Measurements from ENCODE around the gene ANP32E.
"Not testable (repeated sequence)": the region's sequence is repeated elsewhere in the genome, so short reads cannot be mapped to it uniquely, and the experiment has no call there.

DNA sequence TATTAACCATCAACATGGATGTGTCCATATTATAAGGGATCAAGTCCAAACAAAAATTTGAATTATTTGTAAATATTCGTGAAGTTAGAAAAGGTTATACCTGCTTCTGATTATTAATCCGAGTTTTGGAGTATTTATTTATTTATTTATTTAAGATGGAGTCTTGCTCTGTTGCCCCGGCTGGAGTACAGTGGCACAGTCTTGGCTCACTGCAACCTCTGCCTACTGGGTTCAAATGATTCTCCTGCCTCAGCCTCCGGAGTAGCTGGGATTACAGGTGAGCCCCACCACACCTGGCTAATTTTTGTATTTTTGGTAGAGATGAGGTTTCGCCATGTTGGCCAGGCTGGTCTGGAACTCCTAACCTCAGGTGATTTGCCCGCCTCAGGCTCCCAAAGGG, 20.1 kb downstream of the ANP32E start:
- TF ChIP-seq, protein P1, sequence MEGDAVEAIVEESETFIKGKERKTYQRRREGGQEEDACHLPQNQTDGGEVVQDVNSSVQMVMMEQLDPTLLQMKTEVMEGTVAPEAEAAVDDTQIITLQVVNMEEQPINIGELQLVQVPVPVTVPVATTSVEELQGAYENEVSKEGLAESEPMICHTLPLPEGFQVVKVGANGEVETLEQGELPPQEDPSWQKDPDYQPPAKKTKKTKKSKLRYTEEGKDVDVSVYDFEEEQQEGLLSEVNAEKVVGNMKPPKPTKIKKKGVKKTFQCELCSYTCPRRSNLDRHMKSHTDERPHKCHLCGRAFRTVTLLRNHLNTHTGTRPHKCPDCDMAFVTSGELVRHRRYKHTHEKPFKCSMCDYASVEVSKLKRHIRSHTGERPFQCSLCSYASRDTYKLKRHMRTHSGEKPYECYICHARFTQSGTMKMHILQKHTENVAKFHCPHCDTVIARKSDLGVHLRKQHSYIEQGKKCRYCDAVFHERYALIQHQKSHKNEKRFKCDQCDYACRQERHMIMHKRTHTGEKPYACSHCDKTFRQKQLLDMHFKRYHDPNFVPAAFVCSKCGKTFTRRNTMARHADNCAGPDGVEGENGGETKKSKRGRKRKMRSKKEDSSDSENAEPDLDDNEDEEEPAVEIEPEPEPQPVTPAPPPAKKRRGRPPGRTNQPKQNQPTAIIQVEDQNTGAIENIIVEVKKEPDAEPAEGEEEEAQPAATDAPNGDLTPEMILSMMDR (IDR thresholded peaks at IDR 0.05) = not testable (repeated sequence)
- TF ChIP-seq POLR2A (IDR thresholded peaks at IDR 0.05) = not testable (repeated sequence)

Data from lower leg skin (tissue), 3 donors.